Colonic mucosa (tissue), 4 donors: ENCODE measurements around the gene SMIM32. TPM values are rescaled to one million over a fixed set of nuclear protein-coding genes. Genes with fewer than 3 reads are reported as not detected.

Experiments
- DNase-seq: peaks from one replicate; pipeline ENCODE4 v3.0.0-alpha.2; 2020
- H3K27ac ChIP-seq: fragments of 200-600 bp; one replicate; pipeline ENCODE4 v1.8.0; 2021
- H3K27me3 ChIP-seq: fragments of 200-600 bp; one replicate; pipeline ENCODE4 v1.8.0; 2021
- H3K36me3 ChIP-seq: fragments of 200-600 bp; one replicate; pipeline ENCODE4 v1.8.0; 2021
- H3K4me1 ChIP-seq: fragments of 200-600 bp; one replicate; pipeline ENCODE4 v1.8.0; 2021; ENCODE audit warnings: mild to moderate bottlenecking
- H3K4me3 ChIP-seq: fragments of 200-600 bp; one replicate; pipeline ENCODE4 v1.8.0; 2021
- H3K9ac ChIP-seq, 2 donors: one replicate each; pipeline ENCODE4 v1.7.0; 2013; ENCODE audit warnings: control low read depth in 2 of 2, low read depth in 2 of 2, low read length in 2 of 2
- H3K9me3 ChIP-seq: fragments of 200-600 bp; one replicate; pipeline ENCODE4 v1.8.0; 2021
- CTCF ChIP-seq: fragments of 200-600 bp; IDR thresholded peaks from one replicate; pipeline ENCODE4 v1.8.0; 2022; ENCODE audit warnings: antibody characterized with exemption, mild to moderate bottlenecking
- intact Hi-C: fragments of 100-400 bp; cut with DNase I; formaldehyde crosslinking; loops from one replicate; pipeline ENCODE4 v1.14.1; 2022
- total RNA-seq, 2 donors: library from RNA; stranded (reverse); fragmentation: NEBNext Ultra II Directional in 1 of 2; extraction: Animal tissue kit (Norgen Biotek cat#: 25700) in 1 of 2; gene quantifications; one replicate each; pipeline ENCODE4 v1.2.1, GENCODE V29; 2021
- donor health status: healthy.
- donor health status: DM: no; HTN: no; CAD: no.
- donor health status: DM: no; HTN: no; CAD: no.

SMIM32 gene
- total RNA-seq, 2 donors from 2014 or later, result 18.9 to 20.2 TPM

GRCh38 chr5:136213919-136214493 is 21.0 kb upstream of the SMIM32 start:
- no peaks in the 10 kb centered on the region for H3K36me3 ChIP-seq
- no peak overlapping the region for H3K27ac ChIP-seq
- TF ChIP-seq CTCF, result no peak
- no peaks in the 10 kb centered on the region for H3K4me1 ChIP-seq
- H3K9ac ChIP-seq, result no peak overlapping the region
- no peak overlapping the region for H3K4me3 ChIP-seq
- no peaks in the 10 kb centered on the region for H3K9me3 ChIP-seq
- no peaks in the 10 kb centered on the region for H3K27me3 ChIP-seq
- no peak for DNase-seq
- intact Hi-C loops, result loop anchor here (2.0 to 5.0 kb wide), 3 partner anchors 147 to 327 kb away; no protein-coding TSS in a partner anchor

- no peaks in the 10 kb centered on the region for H3K27me3 ChIP-seq
- H3K4me3 ChIP-seq, result no peak overlapping the region
- H3K36me3 ChIP-seq, result no peaks in the 10 kb centered on the region
- peak; percentile 77 for DNase-seq
- H3K9me3 ChIP-seq, result no peaks in the 10 kb centered on the region
- no peaks in the 10 kb centered on the region for H3K4me1 ChIP-seq
- peak; percentile 85 for TF ChIP-seq CTCF
- no peak overlapping the region for H3K9ac ChIP-seq
- H3K27ac ChIP-seq, result no peak overlapping the region
- intact Hi-C loops, result loop anchor here (2.0 to 5.0 kb wide), 3 partner anchors 145 to 325 kb away; no protein-coding TSS in a partner anchor
These were observed 19.3 kb upstream of the SMIM32 start for GRCh38 chr5:136212252-136212721.

- intact Hi-C loops, result loop anchor here (2.0 to 5.0 kb wide), 3 partner anchors 144 to 324 kb away; no protein-coding TSS in a partner anchor
- Histone ChIP-seq H3K4me3 (no peak overlapping the region), H3K4me1 (no peaks in the 10 kb centered on the region), H3K9ac (no peak overlapping the region), H3K27me3 (no peaks in the 10 kb centered on the region), H3K27ac (no peak overlapping the region), H3K9me3 (no peaks in the 10 kb centered on the region), H3K36me3 (no peaks in the 10 kb centered on the region)
- no peak for DNase-seq
- TF ChIP-seq CTCF, result no peak
These were observed 18.5 kb upstream of the SMIM32 start for GRCh38 chr5:136211282-136212040.

GRCh38 chr5:136210259-136210658 is 17.3 kb upstream of the SMIM32 start:
- no peak overlapping the region for H3K9ac ChIP-seq
- no peaks in the 10 kb centered on the region for H3K27me3 ChIP-seq
- no peak for DNase-seq
- no peaks in the 10 kb centered on the region for H3K9me3 ChIP-seq
- intact Hi-C loops, result loop anchor here (5.0 kb wide), 2 partner anchors 143 to 323 kb away; no protein-coding TSS in a partner anchor
- no peak for TF ChIP-seq CTCF
- no peak overlapping the region for H3K27ac ChIP-seq
- no peak overlapping the region for H3K4me3 ChIP-seq
- no peaks in the 10 kb centered on the region for H3K4me1 ChIP-seq
- H3K36me3 ChIP-seq, result no peaks in the 10 kb centered on the region

GRCh38 chr5:136209346-136209910 is 16.5 kb upstream of the SMIM32 start:
- intact Hi-C loops, result no loop called here
- TF ChIP-seq CTCF, result no peak
- Histone ChIP-seq H3K4me1 (no peaks in the 10 kb centered on the region), H3K27me3 (no peaks in the 10 kb centered on the region), H3K27ac (no peak overlapping the region), H3K4me3 (no peak overlapping the region), H3K36me3 (no peaks in the 10 kb centered on the region), H3K9me3 (no peaks in the 10 kb centered on the region), H3K9ac (no peak overlapping the region)
- DNase-seq, result no peak
